ENCODE measurements around the gene SPSB1.

SPSB1 gene

GRCh38 chr1:9267352-9267686 is 25.4 kb upstream of the SPSB1 start:
- no peak for DNase-seq
- Histone ChIP-seq H3K27me3 (no peaks in the 10 kb centered on the region), H3K4me3 (ENCODE audit: low read depth, low read length) (no peak overlapping the region), H3K36me3 (no peaks in the 10 kb centered on the region), H3K9me3 (no peaks in the 10 kb centered on the region), H3K4me1 (no peaks in the 10 kb centered on the region)
- TF ChIP-seq CTCF (IDR thresholded peaks at IDR 0.05; ENCODE audit: low read depth, low read length), result no peak

- H3K4me3 ChIP-seq (ENCODE audit: low read depth, low read length), result no peak overlapping the region
- H3K4me1 ChIP-seq, result no peaks in the 10 kb centered on the region
- TF ChIP-seq CTCF (IDR thresholded peaks at IDR 0.05; ENCODE audit: low read depth, low read length), result no peak
- DNase-seq, result no peak
- no peaks in the 10 kb centered on the region for H3K36me3 ChIP-seq
- H3K9me3 ChIP-seq, result no peaks in the 10 kb centered on the region
- H3K27me3 ChIP-seq, result no peaks in the 10 kb centered on the region
These were observed 24.7 kb upstream of the SPSB1 start for GRCh38 chr1:9267827-9268581.

GRCh38 chr1:9269078-9269501 is 23.6 kb upstream of the SPSB1 start:
- H3K4me1 ChIP-seq, result no peaks in the 10 kb centered on the region
- no peak for DNase-seq
- H3K4me3 ChIP-seq (ENCODE audit: low read depth, low read length), result no peak overlapping the region
- no peaks in the 10 kb centered on the region for H3K9me3 ChIP-seq
- H3K36me3 ChIP-seq, result no peaks in the 10 kb centered on the region
- TF ChIP-seq CTCF (IDR thresholded peaks at IDR 0.05; ENCODE audit: low read depth, low read length), result no peak
- no peaks in the 10 kb centered on the region for H3K27me3 ChIP-seq

- TF ChIP-seq CTCF (IDR thresholded peaks at IDR 0.05; ENCODE audit: low read depth, low read length), result no peak
- Histone ChIP-seq H3K4me3 (ENCODE audit: low read depth, low read length) (no peak overlapping the region), H3K9me3 (no peaks in the 10 kb centered on the region), H3K4me1 (no peaks in the 10 kb centered on the region), H3K27me3 (no peaks in the 10 kb centered on the region), H3K36me3 (no peaks in the 10 kb centered on the region)
- DNase-seq, result no peak
These were observed 23.0 kb upstream of the SPSB1 start for GRCh38 chr1:9269721-9270120.

- no peak for DNase-seq
These were observed 22.3 kb upstream of the SPSB1 start for GRCh38 chr1:9270290-9270883.

More at GRCh38 chr1:9270290-9270883, 22.3 kb upstream of the SPSB1 start:
- Histone ChIP-seq H3K9me3 (no peaks in the 10 kb centered on the region), H3K4me1 (no peaks in the 10 kb centered on the region), H3K4me3 (ENCODE audit: low read depth, low read length) (no peak overlapping the region), H3K36me3 (no peaks in the 10 kb centered on the region), H3K27me3 (no peaks in the 10 kb centered on the region)
- no peak for TF ChIP-seq CTCF (IDR thresholded peaks at IDR 0.05; ENCODE audit: low read depth, low read length)
